GM21529 (cell line): Measurements from ENCODE around the gene TMED3.

Experiments used
- ATAC-seq: cut with Tn5 transposase; IDR thresholded peaks from one replicate; pipeline ENCODE4 v1.9.1; 2021; ENCODE audit not compliant: unreplicated experiment

TMED3 gene

GRCh38 chr15:79310985-79311900 is at the start of gene TMED3:
TSS of gene TMED3 (plus strand) at chr15:79311112. CDS start at chr15:79311250, 138 bp downstream.
- ATAC-seq = peak; percentile 91

- ATAC-seq = no peak
Measured at GRCh38 chr15:79261836-79262235, 49.1 kb upstream of the TMED3 start.

GRCh38 chr15:79265167-79265566 is 45.7 kb upstream of the TMED3 start:
- no peak for ATAC-seq

- ATAC-seq = no peak
Measured at GRCh38 chr15:79265987-79266579, 44.8 kb upstream of the TMED3 start.

- ATAC-seq = no peak
Measured at GRCh38 chr15:79282371-79283251, 28.3 kb upstream of the TMED3 start, which contains the start of gene ANKRD34C. TSS of gene ANKRD34C (plus strand) at chr15:79282722. CDS start at chr15:79293285, 10,563 bp downstream.

- no peak for ATAC-seq
Measured at GRCh38 chr15:79283252-79284048, 27.5 kb upstream of the TMED3 start.

- ATAC-seq = no peak
Measured at GRCh38 chr15:79290642-79291275, 20.2 kb upstream of the TMED3 start.

- no peak for ATAC-seq
Measured at GRCh38 chr15:79292011-79292410, 18.9 kb upstream of the TMED3 start.

GRCh38 chr15:79294075-79294474 is 16.8 kb upstream of the TMED3 start:
- no peak for ATAC-seq

GRCh38 chr15:79296583-79296982 is 14.3 kb upstream of the TMED3 start:
- no peak for ATAC-seq

GRCh38 chr15:79299126-79299840 is 11.6 kb upstream of the TMED3 start:
- ATAC-seq = no peak

- ATAC-seq = no peak
Measured at GRCh38 chr15:79299841-79300235, 11.1 kb upstream of the TMED3 start.

GRCh38 chr15:79307251-79307650 is 3.7 kb upstream of the TMED3 start:
- no peak for ATAC-seq

- no peak for ATAC-seq
Measured at GRCh38 chr15:79308874-79309273, 2.0 kb upstream of the TMED3 start.

- ATAC-seq = peak; percentile 41
Measured at GRCh38 chr15:79310612-79310984, 314 bp upstream of the TMED3 start.

GRCh38 chr15:79311901-79312553 is 1.1 kb downstream of the TMED3 start:
- ATAC-seq = no peak

GRCh38 chr15:79314186-79314585 is 3.3 kb downstream of the TMED3 start:
- ATAC-seq = no peak

GRCh38 chr15:79314811-79315210 is 3.9 kb downstream of the TMED3 start:
- no peak for ATAC-seq
